ENCODE measurements around the gene KCNC1.

Gene KCNC1

DNA sequence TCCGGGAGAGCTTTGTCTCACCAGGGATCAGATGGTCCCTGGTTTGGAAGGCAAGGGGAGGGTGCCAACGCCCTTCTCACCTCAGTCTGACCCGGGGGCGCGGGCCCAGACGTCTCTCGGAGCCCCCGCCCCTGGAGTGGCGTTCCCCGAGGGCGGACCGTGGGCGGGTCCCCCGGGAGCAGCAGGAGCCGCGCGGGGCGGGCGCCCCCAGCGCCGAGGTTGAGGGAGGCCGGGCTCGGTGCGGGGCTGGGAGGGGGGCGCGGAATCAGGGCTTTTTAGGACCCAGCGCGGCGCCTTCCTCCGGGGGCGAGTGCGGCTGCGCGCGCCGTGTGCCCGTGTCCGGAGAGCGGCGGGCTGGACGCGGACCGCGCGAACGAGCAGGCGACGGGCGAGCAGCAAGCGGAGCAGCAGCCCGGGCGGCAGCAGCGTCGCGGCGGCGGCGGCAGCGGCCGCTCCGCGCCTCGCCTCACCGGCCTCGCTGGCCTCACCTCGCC is at the start of gene KCNC1:
KCNC1 (plus strand) TSS at position 364 of the 494 bp plus-strand sequence. CDS start 1,222 bp downstream, outside the sequence.
- peak; percentile 16 for ATAC-seq
- peaks cover 9% of the 10 kb centered on the region for H3K4me1 Mint-ChIP-seq
- no peak within 1 kb of the TSS for H3K27ac Mint-ChIP-seq
- peaks cover 38% of the 10 kb centered on the region for H3K27me3 Mint-ChIP-seq
- peak within 1 kb of the TSS; percentile 63 to 83 for H3K4me3 Mint-ChIP-seq
- no peaks in the 10 kb centered on the region for H3K9me3 Mint-ChIP-seq
- DNase-seq = no peak

DNA sequence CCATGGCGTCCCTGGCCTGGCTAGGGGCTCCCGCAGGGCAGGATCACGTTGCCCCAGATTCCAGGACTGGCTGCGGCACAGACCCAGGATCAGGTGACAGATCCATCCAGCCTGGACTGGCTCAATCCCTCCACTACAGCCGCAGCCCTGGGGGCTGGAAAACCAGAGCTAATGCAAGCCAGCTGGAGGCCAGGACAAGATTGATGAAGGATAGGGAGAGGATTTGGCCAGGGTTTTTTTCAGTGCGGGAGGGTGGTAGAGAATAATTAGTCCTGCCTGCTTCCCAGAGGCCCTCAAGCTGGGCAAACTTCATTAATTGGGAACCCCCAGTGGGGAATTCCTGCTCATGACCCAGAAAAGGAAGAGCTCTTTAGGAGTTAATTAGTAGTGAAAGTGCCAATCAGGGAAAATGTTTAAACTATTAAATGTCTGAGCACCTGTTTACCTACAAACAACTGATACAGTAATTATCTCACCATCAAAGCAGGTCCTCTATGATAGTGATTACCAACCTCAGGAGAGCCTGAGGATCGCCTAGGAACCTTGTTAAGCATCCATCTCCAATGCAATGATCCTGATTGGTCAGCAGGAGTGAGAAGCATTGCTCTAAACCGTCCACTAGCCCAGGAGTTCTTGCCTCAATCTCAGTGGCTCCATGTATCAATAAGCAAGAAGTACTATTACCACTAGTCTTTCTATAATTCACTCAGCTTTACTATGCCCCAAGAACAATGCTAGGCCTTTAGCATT is 48.2 kb upstream of the KCNC1 start:
- H3K4me1 Mint-ChIP-seq = no peaks in the 10 kb centered on the region

DNA sequence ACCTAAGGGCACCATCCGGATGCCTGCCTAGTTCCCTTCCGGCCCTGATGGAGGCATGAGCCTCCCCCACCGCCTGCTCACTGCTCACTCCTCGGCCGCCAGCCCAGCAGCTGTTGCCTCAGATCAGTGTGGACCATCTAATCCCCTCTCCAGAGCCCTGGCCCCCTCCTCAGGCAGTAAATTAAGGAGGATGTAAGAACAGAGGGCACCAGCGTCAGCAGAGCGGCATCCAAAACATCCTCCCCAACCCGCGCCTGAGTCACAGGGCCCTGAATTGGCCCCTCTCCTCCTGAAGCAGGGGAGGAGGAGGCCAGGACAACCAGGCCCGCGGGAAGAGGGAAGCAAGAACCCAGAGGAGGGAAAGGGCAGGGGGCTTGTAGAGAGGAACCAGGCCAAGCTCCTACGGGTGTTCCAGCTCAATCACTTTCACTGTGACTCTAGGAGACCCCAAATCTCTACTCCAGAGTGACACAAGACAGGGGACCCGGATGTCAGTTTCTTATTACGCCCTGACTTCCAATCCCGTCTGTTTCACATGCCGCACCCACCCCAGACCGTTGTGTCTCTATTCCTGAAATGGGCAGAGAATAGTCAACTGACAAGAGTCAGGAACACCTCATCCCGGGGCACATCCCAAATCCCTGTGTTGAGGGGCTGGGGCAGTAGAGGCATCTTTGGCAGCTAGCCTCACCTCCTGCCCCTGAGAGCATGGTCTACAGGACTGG is 46.5 kb upstream of the KCNC1 start:
- Mint-ChIP-seq H3K4me3 (no peak overlapping the region), H3K9me3 (no peaks in the 10 kb centered on the region), H3K27me3 (peaks cover 52% of the 10 kb centered on the region), H3K4me1 (no peaks in the 10 kb centered on the region), H3K27ac (no peak overlapping the region)
- no peak for ATAC-seq
- DNase-seq = no peak

More for the DNA sequence above, 48.2 kb upstream of the KCNC1 start:
- Mint-ChIP-seq H3K4me3 (no peak overlapping the region), H3K27ac (no peak overlapping the region), H3K27me3 (peaks cover 52% of the 10 kb centered on the region), H3K9me3 (no peaks in the 10 kb centered on the region)
- DNase-seq (no peak), ATAC-seq (no peak)

DNA sequence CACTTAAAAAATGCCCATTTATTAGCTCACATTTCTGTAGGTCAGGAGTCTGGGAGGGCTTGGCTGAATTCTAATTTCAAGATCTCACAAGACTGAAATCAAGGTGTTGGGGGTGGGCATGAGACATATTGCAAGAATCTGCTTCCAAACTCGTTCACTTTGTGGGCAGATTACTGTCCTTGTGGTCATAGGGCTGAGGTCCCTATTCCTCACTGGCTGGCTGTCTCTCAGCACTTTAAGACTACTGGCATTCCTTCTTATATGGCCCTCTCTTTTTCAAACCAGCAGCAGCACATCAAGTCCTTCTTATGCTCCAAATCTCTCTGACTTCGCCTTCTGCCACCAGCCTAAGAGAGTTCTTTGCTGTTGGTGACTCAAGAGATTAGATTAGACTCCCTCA is 43.0 kb upstream of the KCNC1 start:
- Mint-ChIP-seq H3K27ac (no peak overlapping the region), H3K9me3 (no peaks in the 10 kb centered on the region), H3K4me3 (no peak overlapping the region), H3K27me3 (peaks cover 57% of the 10 kb centered on the region), H3K4me1 (no peaks in the 10 kb centered on the region)
- no peak for ATAC-seq
- no peak for DNase-seq

DNA sequence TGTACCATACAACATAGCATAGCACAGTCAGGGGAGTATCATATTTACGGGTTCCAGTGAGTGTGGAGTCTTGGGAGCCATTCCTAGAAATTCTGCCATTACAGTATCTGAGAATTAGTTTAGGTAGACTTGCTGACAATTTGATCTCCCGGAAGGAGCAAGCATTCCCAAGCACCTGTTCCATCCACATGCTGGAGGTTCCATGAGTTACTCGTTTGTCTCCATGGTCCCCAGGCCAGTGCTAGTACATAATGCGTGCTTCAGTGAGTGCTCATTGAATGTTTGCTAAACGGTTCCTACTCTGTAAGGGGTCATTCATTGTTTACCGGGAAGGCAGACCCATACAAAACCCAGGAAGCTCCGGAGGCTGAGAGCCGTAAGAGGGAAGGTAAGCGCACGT is 42.6 kb upstream of the KCNC1 start:
- Mint-ChIP-seq H3K27ac (no peak overlapping the region), H3K27me3 (peaks cover 57% of the 10 kb centered on the region), H3K9me3 (no peaks in the 10 kb centered on the region), H3K4me1 (no peaks in the 10 kb centered on the region), H3K4me3 (no peak overlapping the region)
- ATAC-seq (no peak), DNase-seq (no peak)

DNA sequence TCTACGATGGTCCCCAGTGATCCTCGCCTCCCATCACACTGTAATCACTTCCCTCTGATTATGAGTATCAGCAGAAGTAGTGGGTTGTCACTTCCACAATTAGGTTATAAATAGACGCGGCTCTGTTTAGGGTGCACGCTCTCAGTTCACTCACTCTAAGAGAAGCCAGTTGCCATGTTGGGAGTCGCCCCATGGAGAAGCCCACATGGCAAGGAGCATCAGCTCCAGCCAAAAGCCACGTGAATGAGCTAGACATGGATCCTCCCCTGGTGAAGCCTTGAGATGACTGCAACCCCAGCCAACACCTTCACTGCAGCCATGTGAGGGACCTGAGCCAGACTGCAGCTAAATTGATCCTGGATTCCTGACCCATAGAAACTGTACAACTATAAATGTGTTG is 41.6 kb upstream of the KCNC1 start:
- DNase-seq (no peak), ATAC-seq (no peak)
- no peak overlapping the region for H3K27ac Mint-ChIP-seq
- H3K4me3 Mint-ChIP-seq = no peak overlapping the region
- no peaks in the 10 kb centered on the region for H3K9me3 Mint-ChIP-seq
- no peaks in the 10 kb centered on the region for H3K4me1 Mint-ChIP-seq
- peaks cover 57% of the 10 kb centered on the region for H3K27me3 Mint-ChIP-seq

DNA sequence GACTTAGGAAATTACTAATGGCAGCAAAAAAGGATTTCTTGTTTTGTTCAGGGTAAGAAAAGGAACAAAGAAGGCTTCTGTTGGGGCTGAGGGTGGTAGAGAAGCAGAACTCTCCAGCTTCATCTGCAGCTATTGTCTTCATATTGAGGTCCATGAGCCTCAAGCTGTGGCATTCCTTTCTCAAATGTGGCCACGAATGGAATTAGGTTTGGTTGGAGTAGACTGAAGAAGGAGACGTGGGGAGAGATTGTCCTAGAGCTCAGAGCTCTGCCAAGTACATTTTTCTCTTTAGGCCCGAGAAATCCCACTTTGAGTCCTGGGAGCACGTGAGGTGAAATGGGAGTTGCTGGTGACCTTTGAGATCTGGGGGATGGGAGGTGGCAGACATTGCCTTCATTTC is 41.0 kb upstream of the KCNC1 start:
- no peak for ATAC-seq
- Mint-ChIP-seq H3K27me3 (peaks cover 56% of the 10 kb centered on the region), H3K27ac (no peak overlapping the region), H3K9me3 (no peaks in the 10 kb centered on the region), H3K4me1 (no peaks in the 10 kb centered on the region), H3K4me3 (no peak overlapping the region)
- no peak for DNase-seq

DNA sequence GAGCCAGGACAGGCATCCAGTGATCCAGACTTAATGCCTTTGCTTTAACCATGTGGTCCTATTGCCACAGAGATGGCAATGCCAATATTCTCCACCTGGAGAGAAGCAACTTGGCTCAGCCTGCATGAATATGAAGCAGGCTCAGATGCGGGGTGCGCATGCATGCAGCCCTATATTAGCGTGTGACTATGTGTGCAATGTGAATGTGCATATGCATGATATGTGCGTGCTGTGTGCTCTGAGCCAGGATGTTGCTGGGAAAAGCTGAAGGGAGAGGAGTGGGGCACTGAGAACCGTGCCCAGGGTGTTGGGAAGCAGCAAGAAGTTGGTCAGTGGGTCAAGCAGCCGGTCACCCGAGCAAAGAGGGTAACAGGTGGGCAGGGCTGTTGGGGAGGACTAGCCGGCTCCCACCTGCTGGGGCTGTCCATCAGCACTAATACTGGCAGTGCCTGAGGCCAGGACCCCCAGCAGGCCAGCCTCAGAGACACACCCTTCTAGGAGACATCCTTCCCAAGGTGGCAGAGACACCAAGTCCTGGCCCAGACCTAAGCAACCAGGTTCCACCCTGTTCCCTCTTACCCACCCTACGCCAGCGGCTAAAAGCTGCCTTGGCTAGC is 40.0 kb upstream of the KCNC1 start:
- Mint-ChIP-seq H3K27ac (no peak overlapping the region), H3K4me3 (no peak overlapping the region), H3K27me3 (peaks cover 56% of the 10 kb centered on the region), H3K9me3 (no peaks in the 10 kb centered on the region), H3K4me1 (no peaks in the 10 kb centered on the region)
- no peak for ATAC-seq
- DNase-seq = no peak

DNA sequence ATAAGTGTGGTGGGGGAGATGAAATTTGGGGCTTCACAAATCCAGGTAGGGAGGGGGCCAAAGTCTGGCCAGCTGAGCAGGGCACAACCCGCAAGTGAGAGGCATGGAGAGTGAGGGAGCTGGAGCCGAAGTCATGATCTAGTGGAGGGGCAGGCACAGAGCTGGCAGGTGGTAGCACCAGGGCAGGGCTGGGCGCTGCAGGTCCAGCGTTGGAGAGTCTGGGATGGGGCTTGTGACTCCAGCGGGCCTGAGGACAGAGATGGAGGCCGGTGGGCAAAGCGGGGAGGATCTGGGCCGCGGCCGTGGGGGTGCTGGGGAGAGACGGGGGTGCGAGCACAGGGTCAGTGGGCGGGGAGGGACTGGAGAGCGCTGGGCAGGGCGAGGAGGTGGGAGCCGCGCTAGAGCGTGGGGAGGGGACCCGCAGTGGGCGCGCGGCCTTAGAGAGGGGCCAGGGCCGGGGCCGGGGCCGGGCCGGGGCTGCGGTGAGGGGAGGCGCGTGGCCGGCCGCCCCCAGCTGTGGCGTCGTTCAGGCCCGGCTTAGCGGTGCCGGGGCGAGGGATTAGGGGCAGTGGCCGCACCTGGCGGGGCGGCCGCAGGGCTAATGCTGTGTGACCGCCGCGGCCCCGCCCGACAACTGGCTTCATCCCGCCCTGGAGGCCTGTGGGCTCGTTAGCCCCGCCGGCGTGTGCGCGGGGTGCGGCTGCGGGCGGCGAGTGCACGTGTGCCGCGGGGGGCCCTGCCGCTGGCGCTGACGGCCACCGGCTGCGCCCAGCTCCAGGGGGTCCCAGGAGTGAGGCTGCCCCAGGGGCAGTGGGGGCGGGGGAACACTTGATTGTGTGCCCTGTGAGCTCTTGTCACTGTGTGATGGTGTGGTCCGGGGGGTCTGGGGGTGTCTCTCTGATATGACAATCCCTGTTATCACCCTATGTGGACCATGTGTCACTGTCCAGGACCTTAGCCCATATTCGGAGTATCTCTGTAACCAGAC is 38.8 kb upstream of the KCNC1 start:
- H3K4me3 Mint-ChIP-seq = no peak overlapping the region
- DNase-seq (no peak), ATAC-seq (peak; percentile 47)
- no peak overlapping the region for H3K27ac Mint-ChIP-seq
- no peaks in the 10 kb centered on the region for H3K4me1 Mint-ChIP-seq
- H3K27me3 Mint-ChIP-seq = peaks cover 56% of the 10 kb centered on the region
- H3K9me3 Mint-ChIP-seq = no peaks in the 10 kb centered on the region

DNA sequence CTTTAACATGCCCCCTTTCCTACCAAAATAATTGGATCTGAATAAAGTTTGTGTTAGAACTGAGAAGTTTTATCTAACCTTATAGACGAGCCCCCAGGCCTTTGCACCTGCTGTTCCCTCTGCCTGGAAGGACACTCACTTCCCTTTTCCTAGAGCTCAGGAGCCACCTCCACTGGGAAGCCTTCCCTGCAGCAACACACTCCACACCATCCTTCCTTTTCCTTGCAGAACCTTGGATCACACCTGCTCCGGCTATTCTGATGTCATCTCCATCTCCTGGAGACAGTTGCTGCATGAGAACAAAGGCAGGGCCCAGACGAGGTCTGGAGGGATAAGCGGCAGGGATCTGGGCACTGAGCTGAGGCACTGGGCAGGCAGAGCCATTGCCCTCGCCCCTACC is 37.8 kb upstream of the KCNC1 start:
- no peak for ATAC-seq
- no peak for DNase-seq
- Mint-ChIP-seq H3K4me3 (no peak overlapping the region), H3K9me3 (no peaks in the 10 kb centered on the region), H3K27ac (no peak overlapping the region), H3K4me1 (no peaks in the 10 kb centered on the region), H3K27me3 (peaks cover 52% of the 10 kb centered on the region)

DNA sequence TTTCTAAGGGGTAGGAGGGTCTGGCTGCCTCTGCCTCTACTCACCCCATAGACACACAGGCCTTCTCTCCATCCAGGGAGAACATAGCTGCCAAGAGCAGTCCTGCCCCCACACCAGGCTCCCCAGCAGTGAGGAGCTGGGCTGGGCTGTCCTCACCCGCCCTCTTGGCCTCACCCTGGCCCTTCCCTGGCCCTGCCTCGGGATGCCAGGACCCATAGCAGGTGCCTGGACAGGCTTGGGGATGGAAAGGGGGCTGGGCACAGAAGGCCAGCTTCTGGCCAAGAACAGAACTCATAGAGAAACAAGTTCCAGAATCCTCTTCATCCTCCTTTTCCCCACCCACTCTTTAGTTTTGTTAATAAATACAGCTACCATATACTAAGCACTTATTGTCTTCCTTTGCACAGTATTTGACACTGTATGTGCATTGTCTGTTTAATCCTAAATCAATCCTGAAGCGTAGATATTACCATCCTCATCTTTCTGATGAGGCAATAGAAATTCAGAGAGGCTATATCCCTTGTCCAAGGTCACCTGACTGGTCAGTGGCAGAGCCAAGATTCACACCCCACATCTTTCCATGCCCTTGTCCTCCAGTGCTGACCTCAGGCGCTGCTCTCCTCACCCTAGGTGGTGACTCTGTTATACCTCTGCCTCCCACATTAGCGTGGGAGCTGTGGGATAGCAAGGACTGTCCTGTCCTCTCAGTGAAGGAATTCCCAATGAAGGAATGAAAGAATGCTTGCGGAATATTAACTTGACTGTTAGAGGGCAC is 37.2 kb upstream of the KCNC1 start:
- Mint-ChIP-seq H3K27me3 (peaks cover 48% of the 10 kb centered on the region), H3K27ac (peak overlapping the region in 1 of 2 donors; percentile 1), H3K9me3 (no peaks in the 10 kb centered on the region), H3K4me3 (no peak overlapping the region), H3K4me1 (no peaks in the 10 kb centered on the region)
- DNase-seq (no peak), ATAC-seq (no peak)

DNA sequence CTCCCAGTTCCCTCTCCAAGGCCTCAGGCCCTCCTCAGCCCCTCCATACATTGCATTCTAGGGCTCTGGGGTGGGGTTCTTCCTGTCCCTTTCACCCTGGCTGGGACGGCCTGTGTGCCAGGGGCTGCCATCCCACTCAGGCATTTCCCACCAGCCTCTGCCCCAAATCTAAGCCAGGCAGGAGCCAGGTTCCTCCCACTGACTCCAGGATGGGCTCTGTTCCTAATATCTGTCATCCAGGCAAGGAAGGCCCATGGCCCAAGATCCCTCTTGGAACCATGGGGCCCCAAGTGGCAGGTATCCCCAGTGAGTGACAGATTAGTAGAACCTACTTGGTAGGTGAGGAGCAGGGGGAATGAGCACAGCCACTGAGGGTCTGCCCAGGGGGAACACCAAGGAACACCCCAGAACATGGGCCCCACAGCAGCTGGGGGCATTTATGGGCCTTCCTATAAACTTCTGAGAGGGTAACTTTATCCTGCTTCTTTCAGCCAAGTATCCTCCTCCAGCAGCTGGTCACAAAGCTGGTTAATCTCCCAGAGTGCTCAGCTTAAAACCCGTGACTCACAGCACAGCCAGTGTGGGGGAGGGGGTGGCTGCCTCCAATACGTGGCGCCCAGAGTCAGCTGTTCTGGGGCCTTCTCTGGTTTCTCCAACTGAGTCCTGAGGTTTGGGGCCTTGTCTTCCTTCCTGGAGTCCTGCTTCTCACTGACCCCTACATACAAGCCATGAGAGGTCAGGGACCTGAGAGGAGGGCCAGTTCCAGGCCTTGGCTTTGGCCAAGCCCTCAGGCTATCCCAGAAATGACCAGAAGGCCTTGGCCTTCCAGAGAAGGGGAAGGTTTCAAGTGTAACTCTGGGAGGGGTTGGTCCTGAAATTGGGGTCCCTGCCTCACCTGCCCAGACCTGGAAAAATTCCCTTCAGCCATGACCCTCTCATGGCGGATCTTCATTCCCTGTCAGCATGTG is 35.1 kb upstream of the KCNC1 start:
- ATAC-seq (no peak), DNase-seq (no peak)
- Mint-ChIP-seq H3K4me3 (no peak overlapping the region), H3K27ac (peak overlapping the region in 1 of 2 donors; percentile 5), H3K4me1 (no peaks in the 10 kb centered on the region), H3K27me3 (peaks cover 32% of the 10 kb centered on the region), H3K9me3 (peaks cover 0 to 12% of the 10 kb centered on the region in 2 donors)

DNA sequence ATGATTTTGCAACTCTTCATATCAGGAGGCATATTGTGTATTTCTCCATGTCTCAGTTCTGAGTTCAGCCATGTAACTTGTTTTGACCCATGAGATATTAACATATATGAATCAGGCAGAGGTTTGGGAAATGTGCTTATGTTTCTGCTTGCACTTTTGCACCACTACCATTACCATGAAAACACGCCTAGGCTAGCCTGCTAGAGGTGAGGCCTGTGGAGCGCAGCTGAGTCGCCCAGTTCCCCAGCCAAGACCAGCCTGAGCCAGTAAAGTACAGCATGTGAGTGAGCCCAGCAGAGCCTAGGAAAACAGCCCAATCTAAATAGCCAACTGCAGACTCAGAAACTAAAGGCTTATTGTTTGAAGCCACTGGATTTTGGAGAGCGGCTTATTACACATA is 33.6 kb upstream of the KCNC1 start:
- ATAC-seq = no peak
- no peaks in the 10 kb centered on the region for H3K4me1 Mint-ChIP-seq
- peaks cover 24% of the 10 kb centered on the region for H3K27me3 Mint-ChIP-seq
- no peak overlapping the region for H3K4me3 Mint-ChIP-seq
- no peak overlapping the region for H3K27ac Mint-ChIP-seq
- H3K9me3 Mint-ChIP-seq = peaks cover 0 to 12% of the 10 kb centered on the region in 2 donors
- DNase-seq = no peak
